ELF-1 (cell line): ENCODE data around the gene KCNV2.
A peak's percentile ranks its signal among the peaks of the same experiment; 100 is the strongest.

Source experiments
- DNase-seq: peaks from one replicate; pipeline ENCODE4 v3.0.0-alpha.2; 2016; ENCODE audit warnings: low read depth, low spot score

The KCNV2 gene

DNA sequence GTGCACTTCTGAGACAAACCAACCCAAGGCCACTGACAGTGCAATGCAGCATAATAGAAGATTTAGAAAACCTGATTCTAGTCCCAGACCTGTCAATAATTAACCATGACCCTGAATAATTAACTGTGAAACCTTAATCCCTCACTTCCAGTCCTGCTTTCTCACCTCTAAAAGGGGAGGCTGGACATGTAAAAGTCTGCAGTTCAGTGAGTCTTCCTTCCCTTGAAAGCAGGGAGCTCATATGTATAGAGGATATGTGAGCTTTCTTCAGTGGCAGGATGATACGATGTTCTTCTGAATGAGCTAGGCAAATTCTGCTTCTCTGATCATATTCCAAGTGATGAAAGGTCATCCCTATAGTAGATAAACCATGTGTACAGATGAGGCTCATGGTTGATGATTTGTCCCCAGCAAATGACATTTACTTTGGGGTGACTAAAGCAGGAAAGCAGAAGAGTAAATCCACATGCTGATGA lies 2.9 kb downstream of the KCNV2 start:
- no peak for DNase-seq

DNA sequence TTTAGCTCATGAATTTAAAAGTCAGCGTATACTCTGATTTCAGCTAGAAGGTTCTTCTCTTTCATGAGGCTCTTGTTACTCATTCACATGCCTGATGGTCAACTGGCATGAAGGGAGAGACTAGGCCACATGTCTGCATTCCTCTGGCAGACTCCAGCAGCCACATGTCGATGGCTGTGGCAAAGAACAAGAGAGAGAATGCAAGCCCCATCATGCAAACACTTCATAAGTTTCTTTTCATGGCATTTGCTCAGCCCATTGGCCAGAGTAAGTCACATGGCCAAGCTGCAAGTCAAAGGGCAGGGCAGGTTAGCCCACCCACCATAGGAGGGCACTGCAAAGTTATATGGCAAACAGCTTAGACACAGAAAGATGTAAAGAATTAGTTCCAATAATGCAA lies 5.4 kb downstream of the KCNV2 start:
- DNase-seq, result peak; percentile 27

DNA sequence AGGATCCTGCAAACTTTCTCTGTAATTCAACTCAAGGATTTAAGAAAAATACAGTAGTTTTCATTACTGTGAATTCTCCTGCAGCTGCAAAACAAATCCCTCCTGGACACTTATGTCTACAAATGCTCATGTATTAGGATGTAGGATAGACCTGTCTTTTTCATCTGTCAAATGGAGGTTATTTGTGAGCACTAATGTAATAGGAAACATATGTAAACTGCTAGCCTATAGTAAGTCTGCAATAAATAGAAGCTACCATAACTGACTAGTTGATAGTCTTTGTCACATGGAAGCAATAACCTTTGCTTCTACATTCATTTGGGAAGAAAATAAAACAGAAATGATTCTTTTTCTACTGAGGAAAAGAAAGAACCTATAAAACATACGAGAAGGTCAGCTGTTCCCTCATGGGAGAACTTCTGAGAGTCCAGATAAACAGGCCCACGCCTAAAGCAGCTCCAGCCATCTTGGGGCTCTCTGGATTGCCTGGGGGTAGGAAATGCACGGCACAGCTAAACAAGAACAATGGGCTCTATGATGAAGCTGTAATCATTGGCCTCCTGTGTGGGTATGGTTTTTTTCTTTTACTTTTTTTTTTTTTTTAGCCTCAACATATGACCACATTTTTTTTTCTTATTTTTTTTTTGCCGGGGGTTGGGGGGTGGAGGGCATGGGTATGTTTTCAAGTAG lies 6.2 kb downstream of the KCNV2 start:
- DNase-seq, result peak; percentile 44

DNA sequence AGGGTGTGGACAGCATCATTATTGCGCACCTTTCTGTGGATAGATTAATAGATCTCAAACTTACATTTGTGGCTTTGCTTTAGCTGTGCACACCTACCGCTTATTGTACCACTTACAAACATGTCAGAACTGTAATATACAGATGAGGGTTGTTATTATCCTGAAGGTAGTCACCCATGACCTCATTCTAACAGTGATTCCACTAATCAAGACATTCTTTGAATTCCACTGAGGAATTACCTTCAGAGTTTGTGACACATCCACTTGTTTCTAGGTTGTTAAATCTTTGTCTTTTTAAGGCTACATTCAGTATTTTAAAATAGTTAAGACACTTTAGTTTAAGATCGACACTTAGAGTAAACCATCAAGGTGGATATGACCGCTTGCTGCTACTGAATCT lies 7.8 kb downstream of the KCNV2 start:
- DNase-seq, result no peak

DNA sequence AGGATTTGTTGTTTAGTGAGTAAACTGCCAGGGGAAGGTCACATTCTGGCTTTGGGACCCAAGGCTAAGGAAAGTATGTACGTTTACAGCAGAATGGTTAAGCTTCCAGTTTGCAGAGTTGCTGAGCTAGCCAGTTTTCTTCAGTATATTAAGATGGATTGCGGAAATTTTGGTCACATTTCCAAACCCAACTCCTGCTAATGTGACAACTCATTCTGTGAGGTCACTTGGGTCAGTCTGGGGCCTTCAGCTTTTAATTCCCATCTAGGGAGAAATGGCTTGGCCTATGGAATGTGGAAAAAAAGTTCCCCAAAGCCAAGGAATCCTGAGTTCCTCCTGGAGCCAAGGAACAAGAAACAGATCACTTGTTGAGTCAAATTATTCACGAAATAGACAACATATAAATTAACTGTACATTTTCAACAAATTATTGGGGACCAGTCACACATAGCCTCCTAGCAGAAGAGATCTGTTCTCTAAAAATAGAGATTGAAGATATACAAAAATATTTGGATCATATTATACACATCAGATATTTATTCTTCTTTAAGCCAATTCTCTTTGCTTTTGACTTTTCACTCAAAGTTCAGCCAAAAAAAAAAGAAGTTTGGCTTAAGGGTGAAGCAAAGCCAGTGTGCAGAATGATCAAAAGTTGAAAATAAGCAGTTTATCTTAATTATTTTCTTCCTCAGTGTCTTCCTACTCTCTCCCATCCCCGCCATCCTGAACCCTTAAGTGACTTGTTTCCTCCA lies 8.8 kb downstream of the KCNV2 start:
- no peak for DNase-seq

DNA sequence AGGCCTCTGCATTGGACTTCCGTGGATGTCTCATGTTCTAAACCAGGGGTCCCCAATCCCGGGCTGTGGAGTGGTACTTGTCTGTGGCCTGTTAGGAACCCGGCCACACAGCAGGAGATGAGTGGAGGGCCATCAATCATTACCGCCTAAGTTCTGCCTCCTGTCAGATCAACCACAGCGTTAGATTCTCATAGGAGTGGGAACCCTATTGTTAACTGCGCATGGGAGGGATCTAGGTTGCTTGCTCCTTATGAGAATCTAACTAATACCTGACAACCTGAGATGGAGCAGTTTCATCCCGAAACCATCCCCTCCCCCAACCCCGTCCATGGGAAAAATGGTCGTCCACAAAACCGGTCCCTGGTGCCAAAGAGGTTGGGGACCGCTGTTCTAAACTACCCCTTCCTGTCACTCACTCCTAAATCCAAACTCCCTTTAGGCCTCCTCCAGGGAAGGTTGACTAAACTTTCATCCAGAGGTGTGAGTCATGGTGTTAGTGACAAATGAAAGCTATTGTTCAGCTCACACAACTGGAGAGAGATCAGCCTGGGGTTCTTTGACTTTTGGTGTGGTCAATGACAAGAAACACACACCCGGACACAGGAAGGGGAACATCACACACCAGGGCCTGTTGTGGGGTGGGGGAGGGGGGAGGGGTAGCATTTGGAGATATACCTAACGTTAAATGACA lies 9.5 kb downstream of the KCNV2 start:
- DNase-seq, result peak; percentile 54

DNA sequence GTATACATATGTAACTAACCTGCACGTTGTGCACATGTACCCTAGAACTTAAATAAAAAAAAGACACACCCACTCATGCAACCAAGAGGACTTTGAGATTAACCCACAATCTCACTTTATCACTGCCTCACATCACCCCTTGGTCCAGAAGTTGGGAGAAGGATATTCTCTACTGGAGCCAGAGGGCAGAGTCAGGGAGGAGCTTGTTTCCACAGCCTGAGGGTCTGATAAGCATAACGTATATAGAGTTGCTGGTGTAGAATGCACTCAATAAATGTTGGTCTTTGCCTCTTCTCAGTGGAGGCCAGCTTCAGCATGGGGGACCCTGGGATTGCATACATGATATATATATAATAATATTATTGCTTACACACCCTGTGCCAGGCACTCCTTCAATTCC lies 10.1 kb downstream of the KCNV2 start:
- DNase-seq, result no peak

DNA sequence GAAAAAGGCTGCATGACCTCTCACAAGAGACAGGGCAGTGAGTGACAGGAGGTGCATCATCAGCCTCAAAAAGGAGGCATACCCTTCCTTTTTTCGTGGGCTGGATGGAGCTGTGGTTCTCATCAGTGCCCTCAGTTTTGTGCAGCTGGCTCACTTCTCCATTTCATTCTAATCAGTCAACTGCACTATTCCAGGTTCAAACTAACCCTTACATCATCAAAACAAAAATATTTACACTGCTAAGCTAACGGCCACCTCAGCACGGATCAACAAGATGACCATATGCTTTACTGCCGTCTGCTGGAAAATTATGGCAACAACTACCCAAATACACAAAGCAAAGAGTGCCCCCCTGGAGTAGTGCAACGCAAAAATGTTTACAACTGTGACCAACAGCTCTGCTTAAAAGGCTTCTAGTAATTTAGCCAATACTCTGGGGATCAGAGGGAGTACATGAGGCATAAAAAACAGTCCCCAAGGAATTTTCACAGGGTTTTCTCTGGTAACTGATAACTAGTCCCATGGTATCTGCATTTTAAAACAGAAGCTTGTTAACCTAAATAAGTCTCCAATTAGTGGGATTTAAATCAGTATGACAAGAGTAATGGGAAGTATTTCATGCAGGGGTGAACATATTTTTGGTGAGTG lies 10.8 kb downstream of the KCNV2 start:
- DNase-seq, result peak; percentile 59

GRCh38 chr9:2729003-2729402 lies 11.7 kb downstream of the KCNV2 start:
- DNase-seq, result no peak

- DNase-seq, result no peak
Observed at GRCh38 chr9:2729721-2730120, 12.4 kb downstream of the KCNV2 start.

DNA sequence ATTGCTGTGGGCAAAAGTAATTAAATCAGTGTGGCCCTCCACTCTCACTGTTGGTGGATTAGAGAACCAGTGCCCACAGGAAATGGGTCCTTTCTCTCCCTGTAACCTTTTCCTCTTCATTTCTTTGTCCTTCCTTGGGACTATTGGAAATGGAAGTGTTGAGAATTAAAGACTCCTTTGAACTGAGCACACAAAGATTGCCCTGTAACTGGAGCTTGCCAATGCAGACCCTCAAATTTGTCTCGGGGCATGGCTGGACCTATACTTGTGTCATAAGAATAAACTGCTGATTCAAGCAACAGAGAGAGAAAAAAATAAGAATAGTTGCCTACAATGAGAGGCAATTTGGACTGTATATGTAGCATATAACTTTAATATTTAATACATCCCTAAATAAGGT lies 13.7 kb downstream of the KCNV2 start:
- DNase-seq, result no peak

DNA sequence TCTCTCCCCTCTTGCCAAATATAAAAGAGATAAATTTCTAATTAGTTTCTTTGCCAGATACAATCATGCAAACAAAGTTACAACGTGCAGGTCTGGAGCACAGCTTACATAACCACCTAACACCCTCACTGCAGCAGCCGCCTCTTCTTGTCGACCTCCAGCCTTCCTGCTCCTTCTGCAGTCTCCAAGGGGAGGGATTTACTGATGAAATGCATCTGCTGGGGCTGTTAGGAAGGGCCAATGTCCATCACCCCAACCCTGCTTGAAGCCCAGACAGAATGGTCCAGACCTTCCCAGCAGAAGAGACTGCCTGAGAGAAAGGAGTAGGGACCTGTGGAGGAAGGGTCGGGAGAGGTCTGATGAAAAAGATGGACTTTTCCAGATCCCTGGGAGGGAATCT lies 15.2 kb downstream of the KCNV2 start:
- no peak for DNase-seq

- DNase-seq, result no peak
Observed at GRCh38 chr9:2740616-2741015, 23.3 kb downstream of the KCNV2 start.

DNA sequence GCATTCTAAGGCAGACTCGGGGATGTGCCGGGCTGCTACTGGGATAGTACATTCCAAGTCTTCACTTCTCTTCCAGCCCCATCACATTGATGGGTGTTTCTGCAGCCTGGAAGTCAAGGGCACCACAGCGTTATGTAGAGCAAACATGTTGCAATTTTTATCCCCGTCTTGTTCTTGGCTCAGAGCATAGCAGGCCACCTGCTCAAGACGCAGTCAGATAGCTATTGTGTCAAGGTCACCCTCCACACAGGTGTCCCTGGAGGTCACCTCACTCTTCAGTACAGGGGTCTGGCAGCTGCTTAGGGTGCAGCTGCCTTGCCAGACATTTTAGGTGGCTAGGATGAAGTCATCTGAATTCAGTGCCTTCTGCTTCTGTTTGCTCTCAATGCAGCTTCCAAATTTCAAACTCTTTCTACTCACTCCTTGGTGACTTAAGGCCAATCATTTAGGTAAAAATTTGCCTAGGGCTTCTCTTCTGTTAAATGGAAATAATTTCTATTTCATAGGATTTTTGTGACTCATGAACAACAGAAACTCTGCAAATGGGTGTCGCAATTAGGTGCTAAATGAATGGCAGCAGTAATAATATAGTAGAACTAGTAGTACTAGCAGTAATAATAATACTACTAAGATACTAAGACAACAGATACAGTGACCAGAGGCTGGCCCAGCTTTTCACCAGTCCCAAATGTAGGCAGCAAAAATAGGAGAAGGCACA lies 24.3 kb downstream of the KCNV2 start:
- no peak for DNase-seq

- DNase-seq, result no peak
Observed at GRCh38 chr9:2742214-2742613, 24.9 kb downstream of the KCNV2 start.

GRCh38 chr9:2743937-2744529 lies 26.7 kb downstream of the KCNV2 start:
- no peak for DNase-seq

DNA sequence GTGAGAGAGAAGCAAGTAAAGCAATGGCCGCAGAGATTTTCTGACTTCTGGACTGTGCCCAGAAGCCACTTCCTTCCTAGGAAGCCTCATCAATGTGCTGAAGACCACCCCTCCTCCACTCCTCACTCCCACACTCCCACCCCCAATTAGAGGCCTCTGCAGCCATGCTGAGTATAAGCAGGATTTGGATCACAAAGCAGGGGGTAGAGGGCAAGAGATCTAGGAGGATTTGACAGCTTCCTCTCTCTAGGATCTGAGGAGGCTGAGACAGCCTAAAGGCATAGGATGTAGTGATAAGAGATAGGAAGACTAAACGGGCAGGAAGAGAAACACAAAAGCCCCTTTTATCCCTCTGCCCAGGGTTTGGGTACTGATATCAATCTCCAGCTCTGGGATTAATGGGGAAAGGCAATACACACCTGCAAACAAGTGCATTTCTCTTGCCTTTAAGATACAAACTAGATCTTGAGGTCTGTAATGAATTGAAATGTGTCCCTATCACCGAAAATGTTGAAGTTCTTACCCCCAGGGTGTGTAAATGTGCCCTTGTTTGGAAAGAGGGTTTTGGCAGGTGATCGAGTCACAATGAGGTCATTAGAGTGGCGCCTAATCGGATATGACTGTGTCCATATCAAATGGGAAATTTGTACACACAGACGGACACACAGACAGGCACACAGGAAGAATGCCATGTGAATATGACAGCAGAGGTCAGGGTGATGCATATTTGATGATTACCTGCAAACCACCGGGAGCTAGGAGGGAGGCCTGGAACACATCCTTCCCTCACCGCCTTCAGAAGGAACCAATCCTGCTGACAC lies 28.5 kb downstream of the KCNV2 start:
- DNase-seq, result peak; percentile 79

GRCh38 chr9:2749485-2749884 lies 32.2 kb downstream of the KCNV2 start:
- DNase-seq, result no peak

GRCh38 chr9:2755285-2755684 lies 38.0 kb downstream of the KCNV2 start:
- DNase-seq, result no peak
